Adrenal gland (tissue), 12 donors: ENCODE data around the gene ZC3H7A. TPM values are rescaled to one million over a fixed set of nuclear protein-coding genes. Genes with fewer than 3 reads are reported as not detected.

Experiments used
- DNase-seq, 7 donors: peaks; one replicate each; pipeline ENCODE4 v3.0.0-alpha.2; 2019 to 2020
- H3K27ac ChIP-seq, 5 donors: fragments of 200-600 bp; sonication (generic) in 4 of 5; 1 replicate in 3 of 5; 2 replicates in 2 of 5; pipeline versions ENCODE4 v1.5.1 to v1.8.0; 2016 to 2020; ENCODE audit warnings: mild to moderate bottlenecking in 1 of 5
- H3K27me3 ChIP-seq: fragments of 200-600 bp; 2 replicates; pipeline ENCODE4 v1.8.0; 2021
- H3K36me3 ChIP-seq, 2 donors: fragments of 200-600 bp; replicated peaks in 1 of 2; 1 replicate in 1 of 2; 2 replicates in 1 of 2; pipeline versions ENCODE4 v1.5.1 to v1.8.0; 2018 to 2022
- H3K4me1 ChIP-seq, 2 donors: fragments of 200-600 bp; replicated peaks in 1 of 2; 1 replicate in 1 of 2; 2 replicates in 1 of 2; pipeline versions ENCODE4 v1.5.1 to v1.8.0; 2018 to 2021
- H3K4me3 ChIP-seq, 4 donors: fragments of 200-600 bp; sonication (generic) in 3 of 4; one replicate each; pipeline ENCODE4 v1.5.1; 2016 to 2018
- H3K9me3 ChIP-seq, 3 donors: fragments of 200-600 bp; sonication (generic) in 1 of 3; replicated peaks in 1 of 3; 1 replicate in 2 of 3; 2 replicates in 1 of 3; pipeline versions ENCODE4 v1.5.1 to v1.8.0; 2016 to 2021
- POLR2A ChIP-seq, 2 donors: fragments of 450-650 bp; IDR thresholded peaks; one replicate each; pipeline ENCODE4 v1.6.1; 2017; ENCODE audit warnings: antibody characterized with exemption in 2 of 2, mild to moderate bottlenecking in 2 of 2, moderate library complexity in 1 of 2
- WGBS, 4 donors: extraction: QIAGEN DNeasy Blood & Tissue Kit in 2 of 4; methylation state at CpG; one replicate each; pipeline versions ENCODE4 v1.1.5 to v1.1.7; 2013 to 2017; 5-methylcytosine and 5-hydroxymethylcytosine counted together
- intact Hi-C, 2 donors: fragments of 100-400 bp; cut with DNase I; formaldehyde crosslinking; loops; one replicate each; pipeline versions ENCODE4 v1.14.1 to v1.15.0; 2022 to 2023
- polyA plus RNA-seq, 3 donors: library from polyadenylated mRNA; stranded (reverse); fragments of 200-250 nt in 2 of 3; fragments of 350-450 nt in 1 of 3; fragmentation: Illumina TruSeq in 1 of 3; extraction: RNeasy Lipid Tissue Mini Kit (QIAGEN cat#74804) in 1 of 3; gene quantifications; one replicate each; pipeline ENCODE4 v1.2.3, GENCODE V29; 2013 to 2014
- total RNA-seq, 9 donors: library from RNA; depleted of rRNA in 4 of 9; stranded (reverse); fragments of >200 nt in 4 of 9; fragments of 120-200 nt in 1 of 9; fragmentation: NEBNext Ultra II Directional in 1 of 9; extraction: Animal tissue kit (Norgen Biotek cat#: 25700) in 1 of 9; gene quantifications; one replicate each; pipeline versions ENCODE4 v1.1.0 to v1.2.4, GENCODE V29; 2013 to 2023
- TF ChIP-seq, protein P1 (sequence below), 6 experiments: fragments of 450-650 bp in 4 of 6; fragments of 200-600 bp in 2 of 6; sonication (generic) in 1 of 6; IDR thresholded peaks; 1 replicate in 5 of 6; 2 replicates in 1 of 6; pipeline versions ENCODE4 v1.5.1 to v1.8.0; 2016 to 2021; ENCODE audit warnings: antibody characterized with exemption in 6 of 6, mild to moderate bottlenecking in 2 of 6, moderate library complexity in 1 of 6
- donor health status: healthy with polysubstance abuse.
- donor health status: Bipolar disorder and iron deficiency.
- donor health status: DM: yes; HTN: yes; CAD: no.
- donor health status: DM: no; HTN: no; CAD: no.
- donor health status: DM: no; HTN: no; CAD: no.
- donor health status: DM: yes; HTN: yes; CAD: no.

Gene ZC3H7A
- total and polyA plus RNA-seq, 12 donors: 31.1 to 83.9 (median 43.0) TPM

DNA sequence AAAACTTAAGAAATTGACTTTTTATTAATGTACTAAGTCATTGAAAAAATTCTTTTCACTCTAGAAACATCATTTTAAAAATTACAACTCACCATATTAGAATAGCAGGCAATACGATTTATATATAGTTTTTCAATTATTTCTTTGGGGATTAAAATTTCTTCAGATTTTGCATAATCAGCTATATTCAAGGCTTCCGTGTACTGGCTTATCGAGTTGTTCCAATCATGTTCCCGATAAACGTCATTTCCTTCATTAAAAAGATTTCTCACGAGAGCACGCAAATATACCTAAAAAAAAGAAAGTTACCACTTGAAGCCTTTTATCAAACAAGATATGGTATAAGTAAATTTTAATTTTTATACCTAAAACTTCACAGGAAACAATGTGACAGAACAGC, 18.0 kb downstream of the ZC3H7A start:
- H3K36me3 ChIP-seq: peaks cover 0 to 47% of the 10 kb centered on the region in 2 donors
- no peak for DNase-seq
- TF ChIP-seq, protein P1, sequence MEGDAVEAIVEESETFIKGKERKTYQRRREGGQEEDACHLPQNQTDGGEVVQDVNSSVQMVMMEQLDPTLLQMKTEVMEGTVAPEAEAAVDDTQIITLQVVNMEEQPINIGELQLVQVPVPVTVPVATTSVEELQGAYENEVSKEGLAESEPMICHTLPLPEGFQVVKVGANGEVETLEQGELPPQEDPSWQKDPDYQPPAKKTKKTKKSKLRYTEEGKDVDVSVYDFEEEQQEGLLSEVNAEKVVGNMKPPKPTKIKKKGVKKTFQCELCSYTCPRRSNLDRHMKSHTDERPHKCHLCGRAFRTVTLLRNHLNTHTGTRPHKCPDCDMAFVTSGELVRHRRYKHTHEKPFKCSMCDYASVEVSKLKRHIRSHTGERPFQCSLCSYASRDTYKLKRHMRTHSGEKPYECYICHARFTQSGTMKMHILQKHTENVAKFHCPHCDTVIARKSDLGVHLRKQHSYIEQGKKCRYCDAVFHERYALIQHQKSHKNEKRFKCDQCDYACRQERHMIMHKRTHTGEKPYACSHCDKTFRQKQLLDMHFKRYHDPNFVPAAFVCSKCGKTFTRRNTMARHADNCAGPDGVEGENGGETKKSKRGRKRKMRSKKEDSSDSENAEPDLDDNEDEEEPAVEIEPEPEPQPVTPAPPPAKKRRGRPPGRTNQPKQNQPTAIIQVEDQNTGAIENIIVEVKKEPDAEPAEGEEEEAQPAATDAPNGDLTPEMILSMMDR (IDR thresholded peaks at IDR 0.05): no peak
- no peak for TF ChIP-seq POLR2A (IDR thresholded peaks at IDR 0.05)

DNA sequence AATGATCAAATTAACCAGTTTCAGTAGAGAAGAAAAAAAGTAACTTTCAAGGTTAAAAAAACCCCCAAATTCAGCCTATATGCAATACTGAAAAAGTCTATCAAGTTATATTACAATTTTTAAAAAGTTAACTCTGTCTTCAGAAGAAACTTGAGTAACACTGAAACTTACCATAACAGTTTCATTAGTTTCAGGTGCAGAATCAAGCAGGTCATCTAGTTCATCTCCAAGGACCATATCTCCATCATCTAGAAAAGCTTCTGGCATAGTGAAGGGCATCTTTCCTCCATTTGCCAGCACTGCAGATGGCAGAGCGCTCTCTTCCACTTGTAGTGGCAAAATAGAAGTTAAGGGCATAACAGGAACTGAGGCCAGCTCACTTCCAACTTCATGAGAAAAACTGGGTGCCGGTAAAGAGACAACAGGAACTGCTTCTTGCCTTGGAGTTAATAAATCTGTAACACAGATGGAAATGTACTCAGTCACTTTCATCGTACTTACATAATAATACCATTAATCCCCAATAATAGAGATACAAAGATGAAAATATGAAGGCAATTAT, 22.9 kb downstream of the ZC3H7A start:
- no peak overlapping the region for H3K4me3 ChIP-seq
- intact Hi-C loops: no loop called here
- no peaks in the 10 kb centered on the region for H3K9me3 ChIP-seq
- whole genome bisulfite sequencing, 4 donors: 72 to 89% (median 84%) methylated on average over 3 of the region's 3 CpGs
- peak in 1 of 7 donors; percentile 3 for DNase-seq
- H3K4me1 ChIP-seq: no peaks in the 10 kb centered on the region
- no peaks in the 10 kb centered on the region for H3K27me3 ChIP-seq
- peaks cover 0 to 87% of the 10 kb centered on the region in 2 donors for H3K36me3 ChIP-seq
- TF ChIP-seq, protein P1 (IDR thresholded peaks at IDR 0.05): no peak
- TF ChIP-seq POLR2A (IDR thresholded peaks at IDR 0.05): no peak
- no peak overlapping the region for H3K27ac ChIP-seq

More for the DNA sequence above, 18.0 kb downstream of the ZC3H7A start:
- no peak overlapping the region for H3K27ac ChIP-seq
- H3K27me3 ChIP-seq: no peaks in the 10 kb centered on the region
- no peak overlapping the region for H3K4me3 ChIP-seq
- no peaks in the 10 kb centered on the region for H3K9me3 ChIP-seq
- intact Hi-C loops: no loop called here
- WGBS, 4 donors: 96 to 99% (median 98%) methylated on average over 7 of the region's 7 CpGs
- peaks cover 24 to 32% of the 10 kb centered on the region in 2 donors for H3K4me1 ChIP-seq

DNA sequence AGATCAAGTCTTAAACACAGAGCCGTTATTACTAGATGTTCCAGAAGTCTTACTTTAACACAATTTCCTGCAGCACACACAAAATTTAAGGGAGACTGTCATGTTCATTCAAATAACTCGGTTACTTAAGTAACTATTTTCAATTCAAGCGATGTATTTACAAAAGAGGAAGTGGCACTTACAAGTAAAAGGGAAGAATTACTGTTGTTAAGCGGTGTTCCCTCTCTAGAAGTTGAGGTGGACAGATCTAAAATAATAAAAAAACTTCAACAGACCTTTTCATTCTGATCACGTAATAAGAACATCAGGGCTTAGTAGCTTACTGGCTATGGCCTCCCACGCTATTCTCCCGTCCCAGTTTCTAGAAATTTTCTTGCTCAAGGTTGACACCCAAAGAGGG, 28.2 kb downstream of the ZC3H7A start:
- DNase-seq: no peak
- Histone ChIP-seq H3K9me3 (no peaks in the 10 kb centered on the region), H3K27me3 (no peaks in the 10 kb centered on the region), H3K4me1 (peaks cover 0 to 8% of the 10 kb centered on the region in 2 donors), H3K36me3 (peaks cover 0 to 87% of the 10 kb centered on the region in 2 donors), H3K4me3 (no peak overlapping the region), H3K27ac (no peak overlapping the region)
- intact Hi-C loops: no loop called here
- TF ChIP-seq, protein P1 (IDR thresholded peaks at IDR 0.05): no peak
- no peak for TF ChIP-seq POLR2A (IDR thresholded peaks at IDR 0.05)
- 75 to 87% (median 77%) methylated on average over 7 of the region's 7 CpGs for WGBS, 4 donors

DNA sequence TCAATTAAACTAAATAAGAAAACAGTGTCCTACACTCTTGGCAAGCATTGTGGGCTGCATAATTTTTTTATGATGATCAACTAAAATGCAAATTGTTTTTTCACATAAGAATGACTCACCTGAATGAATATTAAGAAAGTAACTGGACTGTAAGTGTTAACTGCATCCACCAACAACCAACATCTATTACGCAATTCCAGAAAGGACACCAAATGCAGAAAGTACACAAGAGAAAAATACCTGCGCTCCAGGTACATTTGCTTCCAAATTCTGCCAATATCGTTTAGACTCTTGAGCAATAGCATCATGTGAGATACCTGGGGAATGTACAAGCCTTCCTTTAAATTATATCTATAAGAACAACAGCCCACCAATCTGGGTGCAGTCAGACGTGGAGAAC, 34.6 kb downstream of the ZC3H7A start:
- no peak for TF ChIP-seq POLR2A (IDR thresholded peaks at IDR 0.05)
- TF ChIP-seq, protein P1 (IDR thresholded peaks at IDR 0.05): no peak
- Histone ChIP-seq H3K27me3 (no peaks in the 10 kb centered on the region), H3K36me3 (peaks cover 0 to 63% of the 10 kb centered on the region in 2 donors), H3K27ac (no peak overlapping the region), H3K4me3 (no peak overlapping the region), H3K4me1 (peaks cover 6 to 15% of the 10 kb centered on the region in 2 donors), H3K9me3 (no peaks in the 10 kb centered on the region)
- intact Hi-C loops: no loop called here
- no peak for DNase-seq
- WGBS, 4 donors: 87 to 95% (median 93%) methylated on average over 4 of the region's 4 CpGs
